HG02885 (cell line): Measurements from ENCODE around the gene ZNRF1.

Source experiments
- ATAC-seq: cut with Tn5 transposase; IDR thresholded peaks from one replicate; pipeline ENCODE4 v1.9.1; 2021; ENCODE audit warnings: mild to moderate bottlenecking; ENCODE audit not compliant: unreplicated experiment, poor library complexity

The ZNRF1 gene

GRCh38 chr16:75053791-75054555, 55.1 kb downstream of the ZNRF1 start:
- ATAC-seq: no peak

- ATAC-seq: no peak
Observed at GRCh38 chr16:75054556-75054947, 55.7 kb downstream of the ZNRF1 start.

GRCh38 chr16:75058806-75059205, 60.0 kb downstream of the ZNRF1 start:
- no peak for ATAC-seq

- no peak for ATAC-seq
Observed at GRCh38 chr16:75059411-75059810, 60.6 kb downstream of the ZNRF1 start.

DNA sequence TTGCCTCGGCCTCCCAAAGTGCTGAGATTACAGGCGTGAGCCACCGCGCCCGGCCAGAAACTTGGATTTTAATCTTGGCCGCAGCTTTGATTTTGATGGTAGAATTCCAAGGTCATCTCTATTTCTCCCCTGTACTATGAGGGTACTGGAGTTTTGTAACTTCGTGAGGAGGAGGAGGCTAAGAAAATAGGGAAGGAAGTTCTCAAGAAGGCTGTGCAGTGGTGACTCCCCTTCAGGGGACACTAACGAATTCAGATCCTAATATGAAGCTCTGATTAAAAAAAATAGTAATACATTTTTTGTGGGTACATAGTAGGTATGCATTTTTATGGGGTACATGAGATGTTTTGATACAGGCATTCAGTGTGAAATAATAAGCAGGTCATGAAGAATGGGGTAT, 61.9 kb downstream of the ZNRF1 start:
- ATAC-seq: no peak

GRCh38 chr16:75061669-75062068, 62.8 kb downstream of the ZNRF1 start:
- no peak for ATAC-seq

GRCh38 chr16:75062135-75062975, 63.5 kb downstream of the ZNRF1 start:
- ATAC-seq: no peak

- no peak for ATAC-seq
Observed at GRCh38 chr16:75062976-75063346, 64.1 kb downstream of the ZNRF1 start.

DNA sequence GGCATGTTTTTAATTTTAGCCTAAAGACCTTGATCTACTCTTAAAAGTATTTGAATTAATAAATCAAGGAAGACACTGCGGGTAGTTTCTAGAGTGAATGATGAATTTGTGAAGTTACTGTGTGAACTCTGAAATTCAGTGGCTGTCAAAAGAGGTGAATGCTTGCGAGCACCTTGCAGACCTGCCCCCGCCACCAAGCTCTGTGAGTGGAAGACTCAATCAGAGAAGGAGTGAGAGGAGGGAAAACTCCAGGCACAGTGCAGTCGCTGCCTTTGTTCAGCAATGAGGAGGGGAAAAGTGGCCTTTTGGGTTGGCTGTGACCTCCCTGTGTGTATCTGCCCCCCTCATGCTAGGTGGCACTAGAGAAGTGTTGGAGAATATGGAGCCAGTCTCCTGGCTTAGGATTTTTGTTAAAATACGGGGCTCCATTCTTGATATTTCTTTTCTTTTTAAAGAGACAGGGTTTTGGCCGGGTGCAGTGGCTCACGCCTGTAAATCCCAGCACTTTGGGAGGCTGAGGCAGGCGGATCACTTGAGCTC, 64.8 kb downstream of the ZNRF1 start:
- ATAC-seq: no peak

GRCh38 chr16:75064403-75065148, 65.8 kb downstream of the ZNRF1 start:
- no peak for ATAC-seq

DNA sequence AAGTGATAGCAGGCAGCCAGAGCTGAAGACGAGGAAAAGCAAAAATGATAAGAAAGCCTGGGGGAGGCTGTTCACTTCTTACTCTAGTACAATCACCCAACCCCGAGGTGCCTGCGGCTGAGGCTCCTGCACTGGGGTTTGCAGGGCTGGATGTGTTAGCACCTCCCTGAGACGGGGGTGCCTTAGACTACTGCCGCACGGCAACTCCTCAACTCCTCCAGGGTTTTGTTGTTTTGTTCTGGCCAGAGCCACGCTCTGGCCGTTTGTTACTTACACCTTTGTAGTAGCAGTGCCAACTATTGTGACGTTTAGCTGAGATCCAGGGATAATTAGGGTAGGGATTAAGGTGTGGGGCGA, 66.3 kb downstream of the ZNRF1 start:
- no peak for ATAC-seq

GRCh38 chr16:75065521-75066149, 66.8 kb downstream of the ZNRF1 start:
- no peak for ATAC-seq

- ATAC-seq: no peak
Observed at GRCh38 chr16:75066861-75067447, 68.1 kb downstream of the ZNRF1 start.

DNA sequence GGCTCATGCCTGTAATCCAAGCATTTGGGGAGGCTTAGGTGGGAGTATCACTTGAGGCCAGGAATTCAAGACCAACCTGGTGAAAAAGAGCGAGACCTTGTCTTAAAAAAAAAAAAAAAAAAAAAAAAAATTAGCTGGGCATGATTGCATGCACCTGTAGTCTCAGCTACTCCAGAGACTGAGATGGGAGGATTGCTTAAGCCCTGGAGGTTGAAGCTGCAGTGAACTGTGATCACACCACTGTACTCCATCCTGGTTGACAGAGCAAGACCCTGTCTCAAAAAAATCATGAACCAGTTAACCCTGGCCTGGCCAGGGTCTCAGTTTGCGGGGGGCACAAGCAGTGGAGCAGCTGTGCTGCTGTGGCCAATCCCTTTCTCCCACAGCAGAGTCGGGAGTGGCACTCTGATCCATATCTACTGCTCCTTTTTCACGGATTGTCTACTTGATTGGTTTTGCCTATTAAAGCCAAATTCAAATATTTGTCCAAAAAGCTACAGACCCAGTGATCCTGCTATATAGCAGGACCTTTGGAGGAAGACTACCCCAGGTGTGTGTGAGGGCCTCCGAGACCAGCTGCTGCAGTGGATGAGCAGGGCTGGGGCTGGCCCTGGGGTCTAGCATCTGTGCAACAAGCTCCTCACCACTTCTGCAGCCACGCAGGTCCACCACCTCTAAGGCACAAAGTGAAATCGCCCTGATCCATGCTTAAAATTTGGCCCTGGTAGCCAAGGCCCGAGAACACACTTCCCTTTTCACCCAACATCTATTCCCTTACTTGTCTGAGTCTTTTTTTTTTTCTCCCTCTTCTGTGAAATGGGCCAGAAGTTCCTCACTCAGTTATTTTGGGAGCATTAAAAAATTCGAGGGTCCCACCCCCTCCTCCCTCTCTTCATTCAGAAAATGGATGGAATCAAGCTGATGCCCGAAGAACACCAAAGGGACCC, 69.5 kb downstream of the ZNRF1 start:
- ATAC-seq: no peak

- no peak for ATAC-seq
Observed at GRCh38 chr16:75070012-75070841, 71.4 kb downstream of the ZNRF1 start.

GRCh38 chr16:75071621-75072020, 72.8 kb downstream of the ZNRF1 start:
- no peak for ATAC-seq

DNA sequence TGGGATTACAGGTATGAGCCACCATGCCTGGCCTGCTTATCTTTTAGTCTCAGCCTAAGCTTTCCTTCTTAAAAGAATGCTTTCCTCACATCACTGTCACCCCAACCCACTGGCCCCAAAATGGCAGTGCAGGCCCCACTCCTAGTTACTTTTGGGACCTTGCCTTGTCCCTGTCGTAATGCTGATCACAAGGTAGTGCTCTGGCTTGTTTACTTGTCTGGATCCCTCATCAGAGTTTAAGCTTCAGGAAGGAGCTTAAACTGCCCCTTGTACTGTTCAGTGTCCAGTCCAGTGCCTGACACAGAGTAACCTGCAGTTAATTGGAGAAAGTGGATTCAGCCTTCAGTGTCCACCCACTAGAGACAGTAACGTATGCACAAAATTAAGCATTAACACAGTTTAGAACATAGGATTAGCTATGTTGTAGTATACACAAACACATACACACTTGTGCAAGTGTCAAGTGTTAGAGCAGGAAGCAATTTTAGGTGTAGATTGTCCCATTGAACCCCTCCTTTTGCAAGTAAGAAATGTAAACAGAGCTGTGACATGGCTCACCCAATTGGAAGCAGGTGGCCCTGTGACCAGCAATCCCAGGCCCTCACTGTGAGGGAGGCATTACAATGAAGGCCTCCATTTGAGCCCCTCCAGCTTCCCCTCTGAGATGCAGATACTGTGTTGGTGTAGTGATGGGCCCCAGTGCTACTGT, 73.6 kb downstream of the ZNRF1 start:
- ATAC-seq: no peak
